Sciatic nerve (tissue), 2 donors: ENCODE data around the gene LLGL1. TPM values are rescaled to one million over a fixed set of nuclear protein-coding genes. Genes with fewer than 3 reads are reported as not detected.
"Not testable (repeated sequence)": the region's sequence is repeated elsewhere in the genome, so short reads cannot be mapped to it uniquely, and the experiment has no call there.

ENCODE experiments used
- ATAC-seq: fragments of 200-7000 bp; cut with Tn5 transposase; one replicate; pipeline ENCODE4 v1.9.1; 2020; ENCODE audit warnings: mild to moderate bottlenecking, moderate library complexity
- DNase-seq: peaks from one replicate; pipeline ENCODE4 v3.0.0-alpha.2; 2020; ENCODE audit warnings: low spot score
- intact Hi-C: fragments of 100-400 bp; cut with DNase I; formaldehyde crosslinking; loops from one replicate; pipeline ENCODE4 v1.14.2; 2022
- total RNA-seq: library from RNA; stranded (reverse); fragmentation: NEBNext Ultra II Directional; extraction: Animal tissue kit (Norgen Biotek cat#: 25700); gene quantifications from one replicate; pipeline ENCODE4 v1.2.1, GENCODE V29; 2021
- donor health status: DM: no; HTN: no; CAD: no.
- donor health status: DM: no; HTN: no; CAD: no.

LLGL1 gene
- total RNA-seq, 1 donor from 2014 or later: 21.4 TPM

- intact Hi-C loops: no loop called here
- ATAC-seq: peak; percentile 16
- no peak for DNase-seq
These were observed 34.2 kb upstream of the LLGL1 start for GRCh38 chr17:18191236-18191667.

- intact Hi-C loops: no loop called here
- no peak for ATAC-seq
- DNase-seq: no peak
These were observed 33.5 kb upstream of the LLGL1 start for GRCh38 chr17:18191967-18192366.

DNA sequence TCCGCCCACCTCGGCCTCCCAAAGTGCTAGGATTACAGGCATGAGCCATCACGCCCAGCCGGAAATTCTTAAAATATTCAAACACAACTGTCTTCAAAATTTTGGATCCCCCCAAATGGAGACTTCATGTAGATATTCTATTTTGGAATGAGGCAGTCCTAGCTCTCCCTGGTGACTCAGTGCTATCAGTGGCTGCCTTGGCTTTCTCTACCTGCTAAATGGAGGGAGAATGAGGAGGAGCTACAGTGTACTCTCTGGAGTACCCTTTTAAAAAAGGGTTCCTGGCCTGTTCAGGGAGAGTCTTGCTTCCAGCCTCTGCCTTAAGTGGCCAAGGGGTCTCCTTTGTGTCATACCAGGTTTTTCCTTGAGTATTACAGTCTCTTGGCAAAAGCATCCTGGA, 31.0 kb upstream of the LLGL1 start:
- ATAC-seq (no peak), DNase-seq (no peak)
- intact Hi-C loops: no loop called here

GRCh38 chr17:18194804-18195203, 30.6 kb upstream of the LLGL1 start:
- no peak for DNase-seq
- ATAC-seq: no peak
- intact Hi-C loops: no loop called here

- DNase-seq (no peak), ATAC-seq (no peak)
- intact Hi-C loops: no loop called here
These were observed 30.2 kb upstream of the LLGL1 start for GRCh38 chr17:18195246-18195645.

DNA sequence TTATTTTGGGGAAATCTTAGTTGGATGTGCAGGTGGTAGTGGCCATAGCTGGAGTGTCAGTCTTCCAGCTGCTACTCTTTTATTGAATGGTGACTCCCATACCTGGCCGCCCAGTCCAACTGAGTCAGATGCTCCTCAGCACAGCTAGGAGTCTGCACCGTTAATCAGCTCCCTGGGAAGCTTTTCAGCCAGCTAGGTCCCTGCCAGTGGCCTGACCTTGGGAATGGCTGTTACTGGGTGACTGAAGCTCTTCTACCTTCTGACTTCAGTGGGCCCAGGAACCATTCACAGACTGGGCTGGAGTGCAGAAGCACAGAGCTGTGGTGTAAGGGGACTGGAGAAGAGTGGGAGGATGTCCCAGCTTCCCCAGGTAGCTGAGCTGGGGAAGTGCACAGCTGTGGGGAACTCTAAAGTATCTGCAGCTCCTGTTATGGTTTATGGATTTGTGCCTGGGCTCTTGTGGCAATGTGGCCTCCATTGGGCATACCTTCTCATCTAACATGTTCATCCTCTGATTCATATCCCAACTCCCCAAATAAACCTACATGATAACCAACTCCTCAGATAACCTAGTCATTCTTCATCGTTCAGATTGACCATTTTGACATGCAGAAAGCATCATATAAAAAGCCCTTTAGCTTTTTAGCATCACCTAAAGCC, 27.8 kb upstream of the LLGL1 start:
- no peak for ATAC-seq
- intact Hi-C loops: no loop called here
- no peak for DNase-seq

- intact Hi-C loops: no loop called here
- ATAC-seq: no peak
- no peak for DNase-seq
These were observed 26.9 kb upstream of the LLGL1 start for GRCh38 chr17:18198530-18198929.

DNA sequence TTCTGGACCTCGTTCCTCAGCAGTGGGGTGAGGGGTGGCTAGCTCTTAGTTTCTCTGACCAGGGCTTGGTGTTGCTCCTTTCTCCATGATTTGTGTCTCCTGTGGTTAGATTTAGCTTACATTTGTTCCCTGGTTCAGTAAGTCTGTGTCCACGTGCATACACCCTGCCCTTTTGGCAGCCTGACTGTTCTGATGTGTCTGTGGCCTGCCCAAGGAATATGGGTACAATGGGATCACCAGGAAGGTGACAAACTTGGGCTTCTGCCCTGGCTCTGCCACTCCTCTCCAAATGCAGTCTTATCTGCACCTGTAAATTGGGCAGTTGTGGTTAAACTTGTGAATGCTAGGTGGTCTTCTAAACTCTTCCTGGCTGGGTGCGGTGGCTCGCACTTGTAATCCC, 24.3 kb upstream of the LLGL1 start:
- ATAC-seq (no peak), DNase-seq (no peak)
- intact Hi-C loops: no loop called here

GRCh38 chr17:18203308-18203707, 22.1 kb upstream of the LLGL1 start:
- DNase-seq (no peak), ATAC-seq (no peak)
- intact Hi-C loops: no loop called here

GRCh38 chr17:18205861-18206260, 19.6 kb upstream of the LLGL1 start:
- intact Hi-C loops: no loop called here
- ATAC-seq (no peak), DNase-seq (no peak)

GRCh38 chr17:18206962-18207361, 18.5 kb upstream of the LLGL1 start:
- intact Hi-C loops: no loop called here
- ATAC-seq: no peak

DNA sequence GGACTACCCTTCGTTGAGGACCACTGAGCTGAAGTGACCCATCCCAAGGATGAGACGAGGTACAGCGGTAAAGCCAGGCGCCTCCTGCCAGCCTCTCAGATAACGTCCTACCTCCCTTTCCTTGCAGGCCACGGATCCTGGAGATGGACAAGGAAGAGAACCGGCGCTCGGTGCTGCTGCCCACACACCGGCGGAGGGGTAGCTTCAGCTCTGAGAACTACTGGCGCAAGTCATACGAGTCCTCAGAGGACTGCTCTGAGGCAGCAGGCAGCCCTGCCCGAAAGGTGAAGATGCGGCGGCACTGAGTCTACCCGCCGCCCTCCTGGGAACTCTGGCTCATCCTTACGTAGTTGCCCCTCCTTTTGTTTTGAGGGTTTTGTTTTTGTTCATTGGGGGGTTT, 17.3 kb upstream of the LLGL1 start:
- no peak for ATAC-seq
- no peak for DNase-seq
- intact Hi-C loops: no loop called here

More at GRCh38 chr17:18206962-18207361, 18.5 kb upstream of the LLGL1 start:
- DNase-seq: no peak

- DNase-seq (no peak), ATAC-seq (no peak)
- intact Hi-C loops: no loop called here
These were observed 11.7 kb upstream of the LLGL1 start for GRCh38 chr17:18213666-18214270.

GRCh38 chr17:18216906-18217305, 8.5 kb upstream of the LLGL1 start:
- intact Hi-C loops, DNase-seq, ATAC-seq: not testable (repeated sequence)

GRCh38 chr17:18217412-18218015, 7.9 kb upstream of the LLGL1 start:
- intact Hi-C loops: no loop called here
- peak; percentile 79 for ATAC-seq

GRCh38 chr17:18218756-18219415, 6.5 kb upstream of the LLGL1 start:
- intact Hi-C loops: no loop called here
- ATAC-seq (peak; percentile 88), DNase-seq (peak; percentile 81)

More at GRCh38 chr17:18217412-18218015, 7.9 kb upstream of the LLGL1 start:
- DNase-seq: peak; percentile 86

DNA sequence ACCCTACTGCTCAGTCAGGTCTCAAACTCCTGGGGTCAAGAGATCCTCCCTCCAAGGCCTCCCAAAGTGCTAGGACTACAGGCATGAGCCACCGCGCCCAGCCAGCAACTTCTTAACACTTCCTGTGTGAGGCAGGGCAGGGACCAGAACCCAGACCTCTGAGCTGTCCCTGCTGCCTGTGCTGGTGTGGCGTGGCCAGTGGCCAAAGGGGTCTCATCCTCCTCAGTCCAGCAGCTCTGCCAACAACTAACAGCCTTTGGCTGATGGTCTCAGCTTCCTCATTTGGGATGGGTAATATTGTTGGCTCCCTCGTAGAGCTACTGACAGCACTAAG, 1.4 kb upstream of the LLGL1 start:
- no peak for ATAC-seq
- intact Hi-C loops: no loop called here
- DNase-seq: no peak

DNA sequence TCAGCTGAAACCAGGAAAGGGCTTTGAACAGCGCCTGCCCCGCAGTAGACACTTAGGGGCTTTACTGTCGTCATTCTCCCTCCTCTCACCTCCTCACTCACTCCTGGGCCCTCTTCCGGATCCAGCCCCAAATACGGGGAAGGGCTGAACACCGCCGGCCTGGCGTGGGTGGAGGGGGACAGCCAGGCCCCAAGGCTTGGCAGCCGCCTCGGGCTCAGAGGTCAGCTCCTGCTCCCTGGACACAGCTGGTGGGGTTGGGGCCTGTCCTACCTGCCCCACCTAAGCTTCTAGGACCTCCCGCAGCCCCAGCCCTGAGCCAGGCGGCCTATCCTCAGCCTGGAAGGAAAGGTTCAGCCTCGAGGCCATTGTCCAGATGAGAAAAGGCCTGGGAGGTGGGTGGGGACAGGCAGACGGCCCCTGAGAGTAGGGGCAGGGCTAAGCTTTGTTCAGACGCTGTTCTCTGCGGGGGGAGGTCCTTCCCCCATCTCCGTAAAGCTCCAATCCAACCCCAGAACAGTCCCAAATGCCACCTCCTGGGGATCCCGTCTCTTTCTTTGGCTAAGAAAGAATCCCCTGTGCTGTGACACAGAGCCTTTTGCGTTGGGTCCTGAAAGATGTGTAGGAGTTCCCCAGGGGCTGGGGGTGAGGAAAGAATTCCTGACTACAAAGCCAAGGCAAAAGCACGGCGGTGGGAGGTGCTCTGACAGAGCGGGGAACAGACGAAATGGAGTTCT, 881 bp upstream of the LLGL1 start:
- ATAC-seq: peak; percentile 72
- intact Hi-C loops: no loop called here
- DNase-seq: no peak

- intact Hi-C loops: no loop called here
- ATAC-seq: peak; percentile 1
- DNase-seq: no peak
These were observed 328 bp downstream of the LLGL1 start for GRCh38 chr17:18225642-18226283.
